Calu3 (cell line): ENCODE data around the gene IL1R1. TPM values are rescaled to one million over a fixed set of nuclear protein-coding genes. Genes with fewer than 3 reads are reported as not detected.

Experiments used
- BruUV-seq: library from RNA; stranded (reverse); fragments of 400-500 nt; replicated peaks from 2 replicates; lab custom pipeline; 2021; lab: Mats Ljungman, UMichigan
- CTCF ChIA-PET: fragments of 300-600 bp; sonication (Branson Sonifier 250); formaldehyde crosslinking; loops from one replicate; lab custom pipeline; 2022; ENCODE audit warnings: antibody characterized with exemption; lab: Charles Lee
- DNase-seq: peaks from one replicate; pipeline ENCODE4 v3.0.0; 2022
- H3K27ac Mint-ChIP-seq: one replicate; pipeline ENCODE4 v1.8.0; 2022; ENCODE audit warnings: mixed read lengths; ENCODE audit not compliant: unreplicated experiment
- H3K27me3 Mint-ChIP-seq: one replicate; pipeline ENCODE4 v1.8.0; 2022; ENCODE audit warnings: mixed read lengths; ENCODE audit not compliant: unreplicated experiment
- H3K36me3 Mint-ChIP-seq: one replicate; pipeline ENCODE4 v1.8.0; 2022; ENCODE audit warnings: mild to moderate bottlenecking, moderate library complexity, mixed read lengths; ENCODE audit not compliant: insufficient read depth, unreplicated experiment
- H3K4me1 Mint-ChIP-seq: one replicate; pipeline ENCODE4 v1.8.0; 2022; ENCODE audit warnings: mild to moderate bottlenecking, low read depth, mixed read lengths; ENCODE audit not compliant: unreplicated experiment
- H3K4me3 Mint-ChIP-seq: one replicate; pipeline ENCODE4 v1.8.0; 2022; ENCODE audit warnings: mild to moderate bottlenecking, low read depth, moderate library complexity, mixed read lengths; ENCODE audit not compliant: unreplicated experiment
- H3K9me3 Mint-ChIP-seq: one replicate; pipeline ENCODE4 v1.8.0; 2022; ENCODE audit warnings: low read depth, mixed read lengths; ENCODE audit not compliant: unreplicated experiment
- CTCF ChIP-seq: fragments of 200-600 bp; IDR thresholded peaks from one replicate; pipeline ENCODE4 v1.8.0; 2022; ENCODE audit warnings: antibody characterized with exemption; ENCODE audit not compliant: unreplicated experiment
- intact Hi-C: fragments of 100-400 bp; cut with micrococcal nuclease; formaldehyde crosslinking; loops from one replicate; pipeline ENCODE4 v1.10.0; 2022; ENCODE audit not compliant: unreplicated experiment
- total RNA-seq: library from RNA; stranded (reverse); gene quantifications from 2 replicates; pipeline ENCODE4 v1.2.3, GENCODE V29; 2022

Gene IL1R1
- total RNA-seq, 1 experiment from 2014 or later, result 6.2 TPM

- intact Hi-C loops, result no loop called here
Observed at GRCh38 chr2:102137138-102137537, 5.4 kb upstream of the IL1R1 start.

GRCh38 chr2:102138331-102138730, 4.2 kb upstream of the IL1R1 start:
- H3K4me3 Mint-ChIP-seq, result no peak overlapping the region
- intact Hi-C loops, result no loop called here
- DNase-seq, result no peak
- CTCF ChIA-PET, result no interaction called here
- no peak for TF ChIP-seq CTCF
- BruUV-seq, result no TSS peak
- no peaks in the 10 kb centered on the region for H3K27me3 Mint-ChIP-seq
- peaks cover 10% of the 10 kb centered on the region for H3K36me3 Mint-ChIP-seq
- no peaks in the 10 kb centered on the region for H3K9me3 Mint-ChIP-seq
- H3K27ac Mint-ChIP-seq, result no peak overlapping the region
- H3K4me1 Mint-ChIP-seq, result peaks cover 18% of the 10 kb centered on the region

More at GRCh38 chr2:102137138-102137537, 5.4 kb upstream of the IL1R1 start:
- CTCF ChIA-PET, result no interaction called here
- Mint-ChIP-seq H3K4me3 (no peak overlapping the region), H3K4me1 (peaks cover 9% of the 10 kb centered on the region), H3K27me3 (no peaks in the 10 kb centered on the region), H3K9me3 (no peaks in the 10 kb centered on the region), H3K36me3 (peaks cover 2% of the 10 kb centered on the region), H3K27ac (no peak overlapping the region)
- BruUV-seq, result no TSS peak
- TF ChIP-seq CTCF, result no peak
- no peak for DNase-seq

GRCh38 chr2:102139851-102140250, 2.7 kb upstream of the IL1R1 start:
- intact Hi-C loops, result no loop called here
- H3K9me3 Mint-ChIP-seq, result no peaks in the 10 kb centered on the region
- TF ChIP-seq CTCF, result no peak
- H3K27ac Mint-ChIP-seq, result no peak overlapping the region
- no peaks in the 10 kb centered on the region for H3K27me3 Mint-ChIP-seq
- H3K4me3 Mint-ChIP-seq, result no peak overlapping the region
- CTCF ChIA-PET, result interaction anchor here (0.7 kb wide), 1 partner anchor 27 kb away, joined by 3 read pairs; no protein-coding TSS in a partner anchor
- DNase-seq, result no peak
- H3K36me3 Mint-ChIP-seq, result peaks cover 10% of the 10 kb centered on the region
- H3K4me1 Mint-ChIP-seq, result peaks cover 18% of the 10 kb centered on the region
- BruUV-seq, result no TSS peak

DNA sequence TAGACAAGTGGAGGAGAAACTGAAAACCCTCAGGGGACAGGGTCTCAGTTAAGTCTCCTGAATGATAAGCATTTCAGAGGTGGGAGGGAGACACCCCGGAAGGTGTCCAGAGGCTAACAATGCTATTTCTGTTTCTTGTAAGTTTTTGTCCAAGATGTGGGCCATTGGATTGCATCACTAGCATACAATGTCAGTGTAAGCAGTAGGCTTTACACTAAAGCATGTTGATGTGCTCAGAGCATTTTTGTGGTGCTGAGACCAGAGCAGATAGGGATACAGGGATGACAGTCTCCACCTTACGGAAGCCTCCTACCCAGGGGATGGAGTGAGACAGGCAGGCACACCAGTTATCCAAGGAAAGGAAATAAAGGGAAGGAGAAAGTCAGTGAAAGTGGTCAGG, 2.2 kb upstream of the IL1R1 start:
- intact Hi-C loops, result no loop called here
- no peak for TF ChIP-seq CTCF
- Mint-ChIP-seq H3K27me3 (no peaks in the 10 kb centered on the region), H3K36me3 (peaks cover 10% of the 10 kb centered on the region), H3K9me3 (peaks cover 3% of the 10 kb centered on the region), H3K4me3 (no peak overlapping the region), H3K27ac (no peak overlapping the region), H3K4me1 (peaks cover 18% of the 10 kb centered on the region)
- BruUV-seq, result no TSS peak
- no peak for DNase-seq
- CTCF ChIA-PET, result interaction anchor here (0.7 to 1.0 kb wide), 2 partner anchors 26 to 32 kb away, joined by 3 read pairs; no protein-coding TSS in a partner anchor
